HCT116 (cell line): Measurements from ENCODE around the gene UGT2B7. TPM values are rescaled to one million over a fixed set of nuclear protein-coding genes. Genes with fewer than 3 reads are reported as not detected.

Source experiments
- total RNA-seq: library from RNA; stranded (reverse); gene quantifications from one replicate; pipeline ENCODE4 v1.2.1, GENCODE V29; 2021; ENCODE audit not compliant: unreplicated experiment

UGT2B7 gene
- total RNA-seq, 1 experiment from 2014 or later, result not detected

Other genes starting within 250 kb of the UGT2B7 start
- gene UGT2A3, start 144.7 kb upstream of the UGT2B7 start, total RNA-seq, result not detected
- gene UGT2B11, start 118.3 kb downstream of the UGT2B7 start, total RNA-seq, result not detected
- gene UGT2B28, start 184.0 kb downstream of the UGT2B7 start, total RNA-seq, result not detected